Erythroblast (primary cell): Measurements from ENCODE around the gene SPHKAP.

ENCODE experiments used
- GATA1 ChIP-seq: IDR thresholded peaks from 2 replicates; pipeline ENCODE4 v1.6.1; 2011; ENCODE audit warnings: low read depth, mild to moderate bottlenecking, control low read depth, low read length, moderate library complexity
- POLR2A ChIP-seq: IDR thresholded peaks from 2 replicates; pipeline ENCODE4 v1.6.1; 2011; ENCODE audit warnings: mild to moderate bottlenecking, low read length

DNA sequence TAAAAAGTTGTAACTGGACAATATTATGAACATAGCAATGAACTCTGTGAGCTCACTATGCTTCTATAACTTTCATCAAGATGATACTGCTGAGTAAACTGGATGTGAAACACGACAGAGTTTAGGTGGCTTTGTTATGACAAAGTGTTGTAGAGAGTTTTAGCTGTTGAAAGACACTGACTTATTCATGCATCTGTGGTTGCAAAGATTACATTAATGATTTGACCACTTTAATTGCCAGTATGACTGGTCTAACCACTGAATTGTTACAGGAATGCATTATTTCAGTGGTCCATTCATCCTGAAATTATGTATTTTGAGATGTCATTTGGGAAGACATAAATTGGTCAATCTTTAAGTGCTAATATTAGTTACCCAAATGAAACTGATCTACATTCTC is 117.9 kb downstream of the SPHKAP start:
- TF ChIP-seq POLR2A = no peak
- no peak for TF ChIP-seq GATA1
